Inflammatory macrophage (primary cell): ENCODE measurements around the gene SMIM38.

Experiments
- DNase-seq, 2 donors: peaks; one replicate each; pipeline ENCODE4 v3.0.0-alpha.2; 2020 to 2022

Gene SMIM38

GRCh38 chr11:69204941-69205742, 49.4 kb downstream of the SMIM38 start:
- peak; percentile 49 to 74 for DNase-seq
